ENCODE results near the gene GALNT4.

DNA sequence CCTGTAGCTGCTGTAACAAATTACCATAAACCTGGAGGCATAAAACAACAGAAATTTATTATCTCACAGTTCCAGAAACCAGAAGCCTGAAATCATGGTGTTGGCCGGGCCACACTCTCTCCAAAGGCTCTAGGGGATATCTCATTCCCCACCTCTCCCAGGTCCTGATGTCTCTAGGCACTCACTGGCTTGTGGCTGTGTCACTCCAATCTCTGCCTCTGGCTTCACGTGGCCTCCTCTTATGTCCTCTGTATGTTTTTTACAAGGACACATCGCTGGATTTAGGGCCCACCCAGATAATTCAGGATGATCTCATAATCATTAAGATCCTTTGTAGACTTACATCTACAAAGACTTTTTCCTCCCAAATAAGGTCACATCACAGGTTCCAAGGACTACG lies 8.0 kb downstream of the GALNT4 start:
- TF ChIP-seq, protein P1, sequence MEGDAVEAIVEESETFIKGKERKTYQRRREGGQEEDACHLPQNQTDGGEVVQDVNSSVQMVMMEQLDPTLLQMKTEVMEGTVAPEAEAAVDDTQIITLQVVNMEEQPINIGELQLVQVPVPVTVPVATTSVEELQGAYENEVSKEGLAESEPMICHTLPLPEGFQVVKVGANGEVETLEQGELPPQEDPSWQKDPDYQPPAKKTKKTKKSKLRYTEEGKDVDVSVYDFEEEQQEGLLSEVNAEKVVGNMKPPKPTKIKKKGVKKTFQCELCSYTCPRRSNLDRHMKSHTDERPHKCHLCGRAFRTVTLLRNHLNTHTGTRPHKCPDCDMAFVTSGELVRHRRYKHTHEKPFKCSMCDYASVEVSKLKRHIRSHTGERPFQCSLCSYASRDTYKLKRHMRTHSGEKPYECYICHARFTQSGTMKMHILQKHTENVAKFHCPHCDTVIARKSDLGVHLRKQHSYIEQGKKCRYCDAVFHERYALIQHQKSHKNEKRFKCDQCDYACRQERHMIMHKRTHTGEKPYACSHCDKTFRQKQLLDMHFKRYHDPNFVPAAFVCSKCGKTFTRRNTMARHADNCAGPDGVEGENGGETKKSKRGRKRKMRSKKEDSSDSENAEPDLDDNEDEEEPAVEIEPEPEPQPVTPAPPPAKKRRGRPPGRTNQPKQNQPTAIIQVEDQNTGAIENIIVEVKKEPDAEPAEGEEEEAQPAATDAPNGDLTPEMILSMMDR (IDR thresholded peaks at IDR 0.05; ENCODE audit: insufficient read depth, low read length, poor library complexity, severe bottlenecking), result no peak
- no peak for TF ChIP-seq EZH2phosphoT487 (conservative IDR thresholded peaks at IDR 0.05; ENCODE audit: low read length)

Measured in SU-DHL-6 (cell line).